ENCODE data around the gene THUMPD3.
A peak's percentile ranks its signal among the peaks of the same experiment; 100 is the strongest.

THUMPD3 gene

DNA sequence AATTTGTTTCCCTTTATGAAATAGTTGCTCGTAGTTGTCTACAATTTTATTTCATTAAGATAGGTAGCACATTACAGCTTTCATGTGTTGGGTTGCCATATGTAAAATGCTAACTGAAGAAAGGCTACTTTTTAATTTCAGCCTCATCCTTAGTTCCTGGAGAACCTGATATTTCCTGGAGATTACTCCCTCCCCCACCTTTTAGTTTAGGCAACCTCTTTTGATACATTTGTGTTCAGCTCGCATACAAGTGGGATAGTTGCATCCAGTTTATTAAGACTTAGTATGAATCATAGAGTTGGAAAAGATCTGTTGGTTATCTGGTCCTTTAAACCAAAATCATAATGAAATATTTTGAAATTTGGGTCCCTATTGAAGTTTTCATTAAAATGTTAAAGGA lies 40.6 kb downstream of the THUMPD3 start:
- H3K4me1 Mint-ChIP-seq: peaks cover 75% of the 10 kb centered on the region
- H3K4me3 Mint-ChIP-seq: no peak overlapping the region
- no peak for ATAC-seq (replicated peaks; ENCODE audit: extremely low read depth, poor library complexity, severe bottlenecking)

DNA sequence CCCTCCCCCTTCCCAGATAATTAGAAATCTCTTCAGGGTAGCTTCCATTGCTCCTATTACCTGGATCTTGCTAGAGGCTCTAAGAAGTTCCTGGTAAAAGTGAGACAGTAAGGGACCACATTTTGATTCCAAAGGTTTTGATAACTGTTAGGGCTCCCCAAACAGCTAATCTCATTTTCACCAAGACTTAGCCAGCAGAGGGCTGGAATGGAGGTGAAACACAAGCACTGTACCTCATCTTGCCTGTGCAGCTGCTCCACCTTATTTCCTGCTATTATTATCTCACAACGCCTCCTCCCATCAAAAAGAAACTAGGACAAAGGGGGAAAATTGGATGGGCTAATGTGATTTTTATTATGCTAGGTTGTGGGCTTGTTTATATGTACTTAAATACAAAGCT lies 41.8 kb downstream of the THUMPD3 start:
- H3K36me3 Mint-ChIP-seq (ENCODE audit: insufficient read depth): peaks cover under 1% of the 10 kb centered on the region
- no peaks in the 10 kb centered on the region for H3K9me3 Mint-ChIP-seq
- peak overlapping the region; percentile 45 for H3K4me3 Mint-ChIP-seq
- H3K27ac Mint-ChIP-seq (ENCODE audit: low read depth): peak overlapping the region; percentile 64
- DNase-seq (ENCODE audit: low spot score in 2 of 2) (no peak), ATAC-seq (replicated peaks; ENCODE audit: extremely low read depth, poor library complexity, severe bottlenecking) (no peak)
- no peaks in the 10 kb centered on the region for H3K27me3 Mint-ChIP-seq
- peaks cover 75% of the 10 kb centered on the region for H3K4me1 Mint-ChIP-seq

More for the DNA sequence above, 40.6 kb downstream of the THUMPD3 start:
- Mint-ChIP-seq H3K36me3 (ENCODE audit: insufficient read depth) (peaks cover 3% of the 10 kb centered on the region), H3K27ac (ENCODE audit: low read depth) (no peak overlapping the region), H3K9me3 (no peaks in the 10 kb centered on the region), H3K27me3 (no peaks in the 10 kb centered on the region)
- DNase-seq (ENCODE audit: low spot score in 2 of 2): no peak

DNA sequence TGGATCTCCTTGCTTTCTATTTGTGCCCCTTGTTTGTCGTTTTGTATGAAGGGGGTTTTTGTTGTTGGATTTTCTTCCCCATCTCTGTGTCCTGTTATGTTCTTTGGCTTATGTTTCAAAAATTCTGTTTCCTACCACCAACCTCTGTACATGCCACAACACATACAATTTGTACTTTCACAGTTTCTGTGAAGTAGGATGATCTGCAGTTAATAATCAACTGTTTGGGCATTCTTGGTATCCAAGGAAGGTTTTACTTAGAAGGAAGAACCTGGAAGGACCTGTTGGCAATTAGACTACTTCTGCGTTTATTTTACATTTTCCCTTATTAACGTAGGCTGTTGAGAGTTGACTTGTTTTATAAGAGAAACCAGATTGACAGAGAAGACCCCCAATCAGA lies 42.9 kb downstream of the THUMPD3 start:
- no peak overlapping the region for H3K4me3 Mint-ChIP-seq
- ATAC-seq (replicated peaks; ENCODE audit: extremely low read depth, poor library complexity, severe bottlenecking): no peak
- H3K27me3 Mint-ChIP-seq: no peaks in the 10 kb centered on the region
- peaks cover 3% of the 10 kb centered on the region for H3K36me3 Mint-ChIP-seq (ENCODE audit: insufficient read depth)
- H3K9me3 Mint-ChIP-seq: no peaks in the 10 kb centered on the region
- peaks cover 74% of the 10 kb centered on the region for H3K4me1 Mint-ChIP-seq
- no peak for DNase-seq (ENCODE audit: low spot score in 2 of 2)
- peak overlapping the region; percentile 22 for H3K27ac Mint-ChIP-seq (ENCODE audit: low read depth)

DNA sequence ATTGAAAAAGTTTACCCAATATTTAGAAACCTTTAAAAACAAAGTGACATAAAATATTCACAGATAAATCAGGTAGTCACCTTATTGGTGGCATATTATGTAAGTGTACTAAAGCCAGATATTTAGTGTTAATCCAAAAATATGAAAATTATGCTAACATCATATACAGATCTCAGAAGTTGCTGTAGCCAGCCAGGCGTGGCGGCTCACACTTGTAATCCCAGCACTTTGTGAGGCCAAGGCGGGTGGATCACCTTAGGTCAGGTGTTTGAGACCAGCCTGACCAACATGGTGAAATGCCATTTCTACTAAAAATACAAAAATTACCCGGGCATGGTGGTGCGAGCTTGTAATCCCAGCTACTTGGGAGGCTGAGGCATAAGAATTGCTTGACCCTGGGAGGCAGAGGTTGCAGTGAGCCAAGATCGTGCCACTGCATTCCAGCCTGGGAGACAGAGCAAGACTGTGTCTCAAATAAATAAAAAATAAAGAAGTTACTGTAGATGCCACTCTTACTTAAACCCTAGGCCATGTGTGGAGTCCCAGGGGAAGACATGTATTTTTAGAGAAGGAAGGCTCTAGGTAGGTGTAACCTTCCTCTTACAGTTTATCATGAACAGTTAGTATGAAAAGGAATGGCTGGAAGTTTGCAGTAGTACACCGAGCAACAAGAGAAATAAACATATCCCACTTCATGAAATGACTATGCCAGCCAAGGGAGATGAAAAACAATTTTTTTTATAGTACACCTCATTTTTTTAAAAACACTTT lies 44.2 kb downstream of the THUMPD3 start:
- Mint-ChIP-seq H3K27me3 (no peaks in the 10 kb centered on the region), H3K36me3 (ENCODE audit: insufficient read depth) (peaks cover 3% of the 10 kb centered on the region), H3K9me3 (no peaks in the 10 kb centered on the region), H3K27ac (ENCODE audit: low read depth) (no peak overlapping the region), H3K4me3 (no peak overlapping the region), H3K4me1 (peaks cover 68% of the 10 kb centered on the region)
- DNase-seq (ENCODE audit: low spot score in 2 of 2) (no peak), ATAC-seq (replicated peaks; ENCODE audit: extremely low read depth, poor library complexity, severe bottlenecking) (no peak)

DNA sequence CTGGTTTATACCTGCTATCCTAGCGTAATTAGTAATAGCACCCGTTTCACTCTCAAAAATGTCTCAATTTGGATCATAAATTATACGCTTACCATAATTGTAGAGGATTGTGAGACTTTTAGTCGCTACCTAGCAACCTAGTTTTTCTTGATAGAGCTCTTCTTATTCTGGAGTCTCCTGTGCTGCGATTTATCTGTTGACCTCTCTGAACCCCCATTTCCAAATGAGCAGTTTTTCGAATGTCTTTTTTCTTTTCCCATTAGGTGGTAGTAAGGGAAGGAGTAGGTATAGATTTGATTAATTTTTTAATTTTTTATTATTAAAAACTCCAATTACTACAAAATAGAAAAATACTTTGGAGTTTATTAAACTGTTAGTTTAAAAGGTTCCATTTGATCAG lies 45.2 kb downstream of the THUMPD3 start:
- Mint-ChIP-seq H3K36me3 (ENCODE audit: insufficient read depth) (peaks cover 3% of the 10 kb centered on the region), H3K4me1 (peaks cover 67% of the 10 kb centered on the region), H3K27ac (ENCODE audit: low read depth) (no peak overlapping the region), H3K27me3 (no peaks in the 10 kb centered on the region), H3K4me3 (no peak overlapping the region), H3K9me3 (no peaks in the 10 kb centered on the region)
- DNase-seq (ENCODE audit: low spot score in 2 of 2): no peak
- ATAC-seq (replicated peaks; ENCODE audit: extremely low read depth, poor library complexity, severe bottlenecking): no peak

DNA sequence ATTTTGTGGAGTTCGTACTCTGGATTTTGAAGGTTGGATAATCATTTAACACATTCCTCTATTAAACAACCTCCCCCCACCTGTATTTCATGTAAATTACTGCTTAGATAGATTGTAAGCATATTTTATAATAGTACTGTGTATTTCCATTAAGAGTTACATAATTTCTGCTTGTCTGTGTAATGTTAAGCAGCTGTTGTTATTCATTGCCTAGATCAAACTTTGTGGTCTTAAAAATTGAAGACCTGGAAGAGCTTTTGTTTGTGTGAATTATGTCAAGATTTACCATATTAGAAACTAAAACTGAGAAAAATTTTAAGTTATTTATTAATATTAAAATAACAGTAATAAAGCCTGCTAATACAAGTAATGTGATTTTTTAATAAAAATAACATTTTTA lies 45.7 kb downstream of the THUMPD3 start:
- ATAC-seq (replicated peaks; ENCODE audit: extremely low read depth, poor library complexity, severe bottlenecking) (no peak), DNase-seq (ENCODE audit: low spot score in 2 of 2) (no peak)
- Mint-ChIP-seq H3K36me3 (ENCODE audit: insufficient read depth) (peaks cover 3% of the 10 kb centered on the region), H3K9me3 (no peaks in the 10 kb centered on the region), H3K27ac (ENCODE audit: low read depth) (no peak overlapping the region), H3K27me3 (no peaks in the 10 kb centered on the region), H3K4me1 (peaks cover 70% of the 10 kb centered on the region), H3K4me3 (no peak overlapping the region)

DNA sequence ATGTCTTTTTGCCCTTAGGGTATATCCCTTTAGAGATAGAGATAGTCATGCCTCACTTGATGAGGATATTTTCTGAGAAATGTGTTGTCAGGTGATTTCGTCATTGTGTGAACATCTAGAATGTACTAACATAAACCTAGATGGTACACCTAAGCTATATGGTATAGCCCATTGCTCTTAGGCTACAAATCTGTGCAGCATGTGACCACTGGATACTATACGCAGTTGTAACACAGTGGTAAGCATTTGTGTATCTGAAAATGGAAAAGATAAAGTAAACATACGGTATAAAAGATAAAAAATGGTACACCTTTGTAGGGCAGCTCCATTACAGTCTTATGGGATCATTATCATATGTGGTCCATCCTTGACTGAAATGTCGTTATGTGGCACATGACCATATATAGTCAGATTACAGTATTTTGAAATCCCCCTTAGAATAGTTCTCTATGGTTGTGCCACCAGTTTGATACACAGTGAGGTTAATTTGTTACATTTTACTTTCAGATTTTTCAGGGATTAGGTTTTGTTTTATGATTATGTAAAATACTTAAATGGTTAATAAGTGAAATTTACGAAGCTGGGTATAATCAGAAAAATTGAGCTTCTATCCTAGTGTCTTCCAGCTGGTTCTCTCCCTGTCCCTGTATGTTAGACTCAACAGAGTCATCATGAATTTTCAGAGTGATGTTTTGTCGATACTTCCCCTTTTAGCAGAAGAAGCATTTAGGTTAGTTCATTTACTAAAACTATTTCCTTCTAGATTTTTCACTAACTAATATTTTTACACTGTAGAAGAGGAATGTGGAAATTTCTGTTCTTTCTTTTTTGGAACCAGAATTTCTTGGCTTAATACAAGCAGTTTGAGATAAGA lies 47.4 kb downstream of the THUMPD3 start:
- peaks cover 3% of the 10 kb centered on the region for H3K36me3 Mint-ChIP-seq (ENCODE audit: insufficient read depth)
- DNase-seq (ENCODE audit: low spot score in 2 of 2) (no peak), ATAC-seq (replicated peaks; ENCODE audit: extremely low read depth, poor library complexity, severe bottlenecking) (no peak)
- peak overlapping the region; percentile 5 for H3K4me3 Mint-ChIP-seq
- H3K4me1 Mint-ChIP-seq: peaks cover 71% of the 10 kb centered on the region
- no peaks in the 10 kb centered on the region for H3K27me3 Mint-ChIP-seq
- H3K27ac Mint-ChIP-seq (ENCODE audit: low read depth): peak overlapping the region; percentile 56
- H3K9me3 Mint-ChIP-seq: no peaks in the 10 kb centered on the region

DNA sequence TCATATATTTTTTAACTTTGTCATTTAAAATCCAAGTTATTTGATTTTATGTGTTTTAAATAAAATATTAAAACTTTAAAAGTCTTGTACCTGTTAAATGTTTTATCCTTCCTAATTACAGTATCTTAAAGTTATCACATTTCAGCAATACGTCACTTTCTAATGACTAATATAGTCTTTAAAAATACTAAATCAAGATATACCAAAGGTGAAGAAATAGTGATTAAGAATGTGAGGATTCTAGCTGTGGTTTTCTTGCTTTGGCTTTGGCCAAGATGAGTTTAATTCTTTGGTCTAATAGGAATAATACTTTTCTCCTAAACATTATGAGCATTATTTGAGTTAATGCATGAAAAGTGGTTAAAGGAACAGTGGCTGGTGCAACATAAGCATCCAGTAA lies 48.4 kb downstream of the THUMPD3 start:
- Mint-ChIP-seq H3K9me3 (no peaks in the 10 kb centered on the region), H3K4me3 (no peak overlapping the region), H3K27me3 (no peaks in the 10 kb centered on the region), H3K27ac (ENCODE audit: low read depth) (no peak overlapping the region), H3K4me1 (peaks cover 71% of the 10 kb centered on the region), H3K36me3 (ENCODE audit: insufficient read depth) (peaks cover 5% of the 10 kb centered on the region)
- no peak for DNase-seq (ENCODE audit: low spot score in 2 of 2)
- no peak for ATAC-seq (replicated peaks; ENCODE audit: extremely low read depth, poor library complexity, severe bottlenecking)

DNA sequence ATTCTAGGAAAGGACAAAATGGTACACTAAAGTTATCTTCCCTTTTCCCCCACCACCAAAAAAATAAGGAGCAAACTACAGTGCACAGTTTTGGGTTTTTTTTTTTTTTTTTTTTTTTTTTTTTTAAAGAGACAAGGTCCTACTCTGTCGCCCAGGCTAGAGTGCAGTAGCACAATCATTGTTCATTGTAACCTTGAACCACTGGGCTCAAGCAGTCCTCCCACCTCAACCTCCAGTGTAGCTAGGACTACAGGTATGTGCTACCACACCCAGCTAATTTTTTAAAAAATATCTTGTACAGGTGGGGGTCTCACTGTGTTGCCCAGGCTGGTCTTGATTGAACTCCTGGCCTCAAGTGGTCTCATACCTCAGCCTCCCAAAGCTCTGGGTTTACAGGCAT lies 49.4 kb downstream of the THUMPD3 start:
- no peaks in the 10 kb centered on the region for H3K9me3 Mint-ChIP-seq
- H3K36me3 Mint-ChIP-seq (ENCODE audit: insufficient read depth): peaks cover 7% of the 10 kb centered on the region
- no peak for DNase-seq (ENCODE audit: low spot score in 2 of 2)
- no peak overlapping the region for H3K4me3 Mint-ChIP-seq
- ATAC-seq (replicated peaks; ENCODE audit: extremely low read depth, poor library complexity, severe bottlenecking): no peak
- peaks cover 67% of the 10 kb centered on the region for H3K4me1 Mint-ChIP-seq
- H3K27me3 Mint-ChIP-seq: no peaks in the 10 kb centered on the region
- peak overlapping the region; percentile 84 for H3K27ac Mint-ChIP-seq (ENCODE audit: low read depth)

DNA sequence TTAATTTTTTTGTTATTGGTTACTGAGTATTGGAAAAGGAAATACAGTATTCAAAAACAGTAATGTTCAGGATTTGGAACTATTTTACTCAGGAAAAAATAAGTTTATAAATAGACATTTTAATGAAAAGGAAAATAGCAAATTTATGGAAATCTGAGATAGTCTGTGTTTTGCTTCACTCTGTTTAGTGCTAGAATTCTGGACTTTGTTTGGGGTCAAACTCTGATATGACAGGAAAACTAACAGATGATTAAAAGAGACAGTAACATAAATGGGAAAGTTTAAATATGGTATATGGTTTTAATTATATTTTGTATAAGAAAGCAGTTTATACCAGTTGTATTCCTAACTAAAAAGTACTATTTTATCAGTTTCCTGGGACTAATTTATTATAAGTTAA lies 52.0 kb downstream of the THUMPD3 start:
- Mint-ChIP-seq H3K36me3 (ENCODE audit: insufficient read depth) (peaks cover 12% of the 10 kb centered on the region), H3K27ac (ENCODE audit: low read depth) (no peak overlapping the region), H3K4me1 (peaks cover 48% of the 10 kb centered on the region), H3K9me3 (no peaks in the 10 kb centered on the region), H3K27me3 (no peaks in the 10 kb centered on the region), H3K4me3 (no peak overlapping the region)
- DNase-seq (ENCODE audit: low spot score in 2 of 2) (no peak), ATAC-seq (replicated peaks; ENCODE audit: extremely low read depth, poor library complexity, severe bottlenecking) (no peak)

DNA sequence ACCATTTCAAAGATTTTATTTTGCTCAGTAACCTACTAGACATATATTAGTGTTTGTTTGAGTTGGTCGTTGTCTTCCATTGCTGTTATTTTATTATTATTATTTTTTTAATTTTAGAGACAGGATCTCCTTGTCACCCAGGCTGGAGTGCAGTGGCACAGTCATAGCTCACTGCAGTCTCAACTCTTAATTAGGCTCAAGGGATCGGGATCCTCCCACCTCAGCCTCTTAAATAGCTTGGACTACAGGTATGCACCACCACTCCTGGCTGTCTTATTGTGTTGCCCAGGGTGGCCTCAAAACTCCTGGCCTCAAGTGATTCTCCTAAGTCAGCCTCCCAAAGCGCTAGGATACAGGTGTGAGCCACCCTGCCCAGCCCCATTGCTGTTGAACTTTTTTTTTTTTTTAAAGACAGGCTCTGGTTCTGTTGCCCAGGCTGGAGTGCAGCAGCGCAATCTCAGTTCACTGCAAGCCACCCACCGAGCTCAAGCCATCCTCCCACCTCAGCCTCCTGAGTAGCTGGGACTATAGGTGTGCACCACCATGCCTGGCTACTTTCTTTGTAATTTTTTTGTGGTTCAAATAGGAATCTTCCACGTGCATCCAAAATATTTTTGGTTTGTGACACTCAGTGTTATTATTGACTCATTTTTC lies 52.8 kb downstream of the THUMPD3 start:
- peak overlapping the region; percentile 83 for H3K27ac Mint-ChIP-seq (ENCODE audit: low read depth)
- peaks cover 48% of the 10 kb centered on the region for H3K4me1 Mint-ChIP-seq
- no peak overlapping the region for H3K4me3 Mint-ChIP-seq
- DNase-seq (ENCODE audit: low spot score in 2 of 2) (no peak), ATAC-seq (replicated peaks; ENCODE audit: extremely low read depth, poor library complexity, severe bottlenecking) (no peak)
- H3K36me3 Mint-ChIP-seq (ENCODE audit: insufficient read depth): peaks cover 14% of the 10 kb centered on the region
- H3K27me3 Mint-ChIP-seq: no peaks in the 10 kb centered on the region
- H3K9me3 Mint-ChIP-seq: no peaks in the 10 kb centered on the region

DNA sequence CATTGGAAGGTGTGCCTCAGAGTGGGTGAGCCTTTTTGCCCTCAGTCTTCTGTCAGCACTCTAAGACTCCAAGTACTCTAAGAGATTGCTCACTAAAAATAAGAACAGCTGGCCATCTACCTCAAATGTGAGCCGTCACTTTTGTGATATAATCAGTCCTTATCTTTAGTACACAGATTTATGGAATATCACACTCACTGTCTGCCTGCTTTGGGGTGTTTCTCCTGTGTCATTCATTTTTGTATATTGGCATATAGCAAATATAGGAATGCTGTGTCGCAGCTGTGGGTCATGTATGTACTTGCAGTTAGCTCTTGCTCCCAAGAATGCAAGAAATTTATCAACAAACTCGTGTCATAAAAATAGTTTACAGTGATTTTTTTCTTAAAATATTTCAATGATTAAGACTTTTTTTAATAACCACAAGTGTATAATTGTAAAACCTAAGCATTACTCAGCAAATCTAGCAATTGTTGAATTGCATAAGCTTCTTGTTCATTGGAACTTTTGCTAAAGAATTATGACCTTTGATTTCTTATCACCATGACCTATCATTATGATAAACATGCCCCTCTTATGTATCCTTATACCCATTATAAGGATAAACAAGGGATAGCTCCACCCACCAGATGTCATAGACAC lies 53.4 kb downstream of the THUMPD3 start:
- ATAC-seq (replicated peaks; ENCODE audit: extremely low read depth, poor library complexity, severe bottlenecking) (no peak), DNase-seq (ENCODE audit: low spot score in 2 of 2) (no peak)
- Mint-ChIP-seq H3K36me3 (ENCODE audit: insufficient read depth) (peaks cover 16% of the 10 kb centered on the region), H3K27me3 (no peaks in the 10 kb centered on the region), H3K4me1 (peaks cover 51% of the 10 kb centered on the region), H3K4me3 (no peak overlapping the region), H3K9me3 (no peaks in the 10 kb centered on the region), H3K27ac (ENCODE audit: low read depth) (peak overlapping the region; percentile 83)

Measured in central memory CD8-positive, alpha-beta T cell (primary cell).